ENCODE data around the gene DYSF.

- no peak for TF ChIP-seq CTCF (IDR thresholded peaks at IDR 0.05)
- TF ChIP-seq POLR2A (IDR thresholded peaks at IDR 0.05): no peak
Observed at GRCh38 chr2:71682341-71682740, 229.0 kb downstream of the DYSF start.
